Stimulated activated CD4-positive, alpha-beta T cell treated with anti-CD3 and anti-CD28 coated beads, Interleukin-4, amount 100 ng/mL, for 48 hours (primary cell): Measurements from ENCODE around the gene NTN1.

Source experiments
- DNase-seq, 2 donors: peaks; one replicate each; pipeline ENCODE4 v3.0.0-alpha.2; 2020; ENCODE audit warnings: low read depth in 2 of 2

NTN1 gene

DNA sequence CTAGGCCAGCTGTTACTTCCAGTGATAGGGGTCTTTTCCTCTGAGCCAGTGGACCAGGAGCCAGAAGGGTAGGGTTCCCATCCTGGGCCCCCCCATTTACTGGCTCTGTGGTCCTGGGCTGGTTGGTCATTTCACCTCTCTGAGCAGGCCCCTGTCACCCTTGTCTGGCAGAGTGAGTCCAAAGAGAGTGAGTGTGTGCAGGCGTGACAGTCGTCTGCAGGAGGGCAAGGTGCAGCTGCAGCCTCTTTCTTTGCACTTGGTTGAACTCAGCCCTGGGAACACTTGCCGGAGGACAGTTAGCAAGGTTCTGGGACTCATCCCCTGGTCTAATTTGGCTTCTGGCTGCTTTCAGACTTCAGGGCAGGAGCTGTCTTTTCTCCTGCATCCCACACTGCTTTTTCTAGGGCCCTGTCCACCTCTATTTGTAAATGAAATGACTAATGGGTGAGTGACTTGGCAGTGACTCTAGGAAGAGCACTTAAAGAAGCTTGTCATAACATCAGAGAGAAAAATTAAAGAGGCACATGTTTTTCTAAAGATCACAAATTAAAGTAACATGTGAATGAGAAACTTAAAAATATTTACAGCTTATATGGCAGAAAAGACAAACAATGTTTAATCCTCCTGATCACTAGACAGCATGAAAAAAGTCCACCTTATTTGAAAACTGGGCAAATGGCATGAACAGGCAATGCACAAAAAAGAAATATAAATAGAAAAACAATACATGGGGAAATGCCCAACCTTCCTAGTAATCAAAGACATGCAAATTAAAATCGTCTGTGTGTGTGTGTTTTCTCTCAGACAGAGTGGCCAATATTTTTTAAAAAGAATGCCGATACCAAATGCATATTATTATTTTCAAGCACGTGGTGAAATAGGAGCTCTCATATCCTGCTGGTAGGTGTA, 137.5 kb downstream of the NTN1 start:
- DNase-seq = no peak

DNA sequence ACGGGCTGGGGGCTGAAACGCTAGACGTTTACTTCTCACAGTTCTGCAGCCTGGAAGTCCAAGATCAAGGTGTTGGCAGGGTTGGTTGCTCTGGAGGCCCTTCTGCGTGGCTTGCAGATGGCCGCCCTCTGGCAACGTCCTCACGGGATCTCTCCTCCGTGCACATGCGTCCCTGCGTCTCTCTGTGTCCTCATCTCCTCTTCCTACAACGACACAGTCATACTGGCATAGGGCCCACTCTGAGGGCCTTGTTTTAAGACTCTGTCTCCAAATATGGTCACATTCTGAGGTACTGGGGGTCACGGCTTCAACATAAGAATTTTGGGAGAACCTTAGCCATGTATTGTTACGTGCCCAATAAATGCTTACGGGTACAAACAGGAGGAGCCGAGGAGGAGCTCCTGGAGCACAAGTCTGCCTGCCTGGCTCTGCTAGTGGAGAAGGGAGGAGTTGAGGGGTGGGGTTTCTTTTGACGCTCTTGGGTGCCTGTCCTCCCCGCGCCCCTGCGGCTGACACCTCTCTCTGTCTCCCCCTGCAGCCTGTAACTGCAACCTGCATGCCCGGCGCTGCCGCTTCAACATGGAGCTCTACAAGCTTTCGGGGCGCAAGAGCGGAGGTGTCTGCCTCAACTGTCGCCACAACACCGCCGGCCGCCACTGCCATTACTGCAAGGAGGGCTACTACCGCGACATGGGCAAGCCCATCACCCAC, 141.1 kb downstream of the NTN1 start:
- no peak for DNase-seq

DNA sequence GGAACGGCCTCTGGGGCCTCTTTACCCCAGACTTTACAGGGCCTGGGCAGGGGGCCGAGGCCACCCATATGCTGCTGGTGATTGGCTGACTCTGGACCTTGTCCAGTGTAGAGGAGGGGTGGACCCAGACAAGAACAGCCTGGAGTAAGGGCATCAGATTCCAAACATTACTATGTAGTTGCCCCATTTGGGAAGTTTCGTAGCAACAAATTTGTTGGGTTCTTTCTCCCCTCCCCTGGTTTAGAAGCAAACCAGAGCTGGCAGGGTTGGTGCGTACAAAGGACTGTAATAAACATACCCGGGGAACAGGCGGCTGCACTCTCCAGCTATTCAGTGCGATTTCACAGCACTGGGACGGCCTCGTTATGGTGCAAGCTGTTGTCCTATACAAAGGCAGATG, 145.5 kb downstream of the NTN1 start:
- DNase-seq = no peak

DNA sequence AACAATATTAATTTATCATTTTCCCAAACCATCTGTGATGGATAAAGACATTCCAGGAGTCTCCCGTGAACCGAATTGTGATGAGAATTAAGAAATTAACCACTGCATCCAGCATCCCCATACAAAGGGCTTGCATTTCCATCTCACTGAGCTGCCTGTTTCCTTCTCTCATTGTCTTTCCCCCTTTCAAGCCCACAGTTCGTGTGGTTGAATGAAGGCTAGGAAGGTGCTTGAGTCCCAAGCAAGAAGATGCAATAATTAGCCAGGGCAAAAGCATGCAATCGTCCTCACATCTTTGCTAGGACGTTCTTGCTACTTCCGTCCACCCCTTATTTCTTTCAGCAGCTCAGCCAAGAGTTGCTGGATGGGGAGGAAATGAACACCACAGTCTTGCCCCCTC, 146.1 kb downstream of the NTN1 start:
- DNase-seq = no peak

DNA sequence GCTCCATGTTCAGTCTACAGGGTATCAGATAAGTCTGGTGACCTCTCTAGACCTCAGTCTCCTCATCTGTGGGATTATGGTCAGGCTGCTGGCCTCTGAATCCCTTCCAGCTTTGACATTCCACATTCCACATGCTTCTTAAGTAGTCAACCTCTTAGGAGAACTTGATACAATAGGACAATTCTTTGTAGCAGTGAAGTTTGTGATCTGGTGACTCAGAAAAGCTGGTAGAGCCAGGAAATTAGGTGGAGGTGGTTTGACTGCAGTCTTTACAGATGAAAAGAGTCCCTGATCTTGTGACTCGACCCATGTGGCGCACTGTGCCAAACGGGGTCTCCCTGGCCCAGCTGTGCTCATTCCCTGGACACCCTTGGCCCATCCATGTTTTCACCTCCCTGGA, 147.8 kb downstream of the NTN1 start:
- no peak for DNase-seq

DNA sequence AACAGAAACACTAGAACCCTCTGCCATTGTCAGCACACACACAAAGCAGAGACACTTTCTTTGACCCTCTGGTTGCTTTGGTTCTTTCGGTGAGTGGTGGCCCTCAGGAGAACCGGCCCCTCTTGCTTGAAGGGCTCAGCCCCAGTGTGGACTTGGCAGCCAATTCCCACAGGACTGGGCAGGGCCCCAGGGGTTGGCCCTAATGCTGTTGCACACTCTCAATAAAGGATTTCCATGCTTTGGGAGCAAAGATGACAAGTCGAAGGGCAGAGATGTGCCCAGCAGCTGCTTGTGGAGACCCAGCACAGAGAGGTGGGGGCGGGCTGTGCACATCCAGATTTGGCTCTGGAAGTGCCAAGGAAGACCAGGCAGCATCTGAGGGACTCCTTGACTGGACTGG, 149.0 kb downstream of the NTN1 start:
- DNase-seq = no peak

DNA sequence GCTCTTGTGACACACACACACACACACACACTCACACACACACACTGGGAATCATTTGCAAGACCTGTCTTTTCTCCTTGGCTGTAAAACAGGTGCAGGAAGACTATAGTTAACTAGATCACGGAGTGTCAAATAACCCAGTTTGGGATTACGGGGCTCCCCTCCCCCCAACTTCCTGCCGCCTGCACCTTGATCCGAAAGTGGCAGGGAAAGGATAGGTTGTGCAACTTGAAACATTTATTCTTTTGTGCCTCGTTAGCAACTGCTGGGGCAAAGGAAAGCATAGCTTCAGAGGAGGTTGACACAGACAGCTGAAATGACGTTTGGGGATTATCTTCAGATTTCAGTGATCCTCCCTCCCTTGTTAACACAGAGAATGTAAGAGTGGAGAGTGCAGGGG, 149.5 kb downstream of the NTN1 start:
- DNase-seq = no peak

DNA sequence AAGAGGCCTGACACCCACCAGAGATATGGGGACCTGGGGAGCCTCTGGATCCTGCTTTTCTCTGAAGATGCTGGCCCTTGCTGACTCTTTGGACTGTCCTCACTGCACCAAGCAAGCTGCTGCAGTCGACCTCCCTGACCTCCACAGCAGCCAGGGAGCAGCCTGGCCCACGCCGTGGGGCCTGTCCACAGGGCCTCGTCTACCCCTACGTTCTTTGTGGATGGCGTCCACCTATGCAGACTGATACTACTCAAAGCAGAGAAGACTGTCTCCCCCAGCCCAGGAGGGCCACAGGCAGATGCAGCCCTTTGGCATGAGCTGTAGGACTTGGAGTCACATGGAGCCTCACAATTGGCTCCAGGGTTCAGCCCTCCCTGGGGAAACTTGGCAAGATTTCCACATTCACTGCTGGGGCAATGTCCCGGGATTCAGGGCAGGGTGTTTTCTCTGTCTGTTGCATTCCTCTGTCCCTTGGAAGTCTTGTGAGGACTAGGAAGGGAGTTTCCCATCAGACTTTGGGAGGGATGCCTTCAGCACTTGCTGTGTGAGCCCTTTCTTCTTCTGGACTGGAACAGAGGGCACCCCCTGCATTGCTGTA, 152.2 kb downstream of the NTN1 start:
- DNase-seq = no peak

DNA sequence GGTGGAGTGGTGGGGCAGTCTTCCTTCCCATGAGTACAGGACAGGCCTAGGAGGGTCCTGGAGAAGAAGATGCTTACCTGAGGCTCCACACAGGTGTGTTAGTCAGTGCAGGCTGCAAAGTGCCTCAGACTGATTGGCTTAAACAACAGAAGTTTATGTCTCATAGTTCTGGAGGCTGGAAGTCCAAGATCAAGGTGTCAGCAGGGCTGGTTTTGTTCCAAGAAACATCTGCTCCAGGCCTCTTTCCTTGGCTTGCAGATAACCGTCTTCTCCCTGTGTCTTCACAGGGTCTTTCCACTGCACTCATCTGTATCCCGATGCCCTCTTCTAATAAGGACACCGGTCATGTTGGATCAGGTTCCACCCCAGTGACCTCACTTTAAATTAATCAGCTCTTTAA, 153.0 kb downstream of the NTN1 start:
- no peak for DNase-seq

DNA sequence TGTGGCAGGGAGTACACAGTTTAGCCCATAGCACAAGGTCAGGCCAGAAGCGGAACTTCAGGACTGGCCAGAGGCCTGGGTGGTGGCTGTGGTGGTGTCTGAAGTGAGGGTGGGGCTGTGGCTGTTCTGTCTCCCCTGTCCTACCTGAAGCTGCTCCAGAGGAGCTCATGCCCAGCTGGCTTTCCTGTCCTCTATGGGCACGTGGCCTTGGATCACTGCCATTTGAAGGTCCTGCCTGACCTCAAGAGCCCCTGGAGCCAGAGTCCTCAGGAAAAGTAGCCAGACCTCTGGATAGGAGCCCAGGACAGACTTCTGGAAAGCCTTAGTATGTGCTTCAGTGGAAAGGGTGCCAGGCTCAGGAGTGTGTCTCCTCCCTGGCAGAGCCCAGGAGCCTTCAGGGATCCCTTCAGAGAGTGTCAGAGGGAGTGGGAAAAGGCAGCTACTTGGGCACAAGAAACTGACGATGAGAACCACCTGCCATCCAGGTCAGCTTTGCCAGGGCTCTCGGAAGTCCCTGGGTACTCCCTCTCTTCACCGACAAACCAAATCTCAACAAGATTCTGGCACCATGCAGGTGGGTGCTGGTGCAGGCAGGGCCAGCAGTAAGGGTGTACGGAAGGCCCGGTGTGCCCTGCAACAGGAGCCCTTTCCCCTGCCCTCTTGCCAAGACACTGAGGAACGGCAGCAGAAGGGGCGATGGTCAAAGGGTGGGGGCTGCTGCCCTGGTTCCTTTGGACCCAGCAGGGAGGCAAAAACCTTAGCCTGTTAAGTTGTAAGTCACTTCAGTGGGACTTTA, 153.7 kb downstream of the NTN1 start:
- no peak for DNase-seq

DNA sequence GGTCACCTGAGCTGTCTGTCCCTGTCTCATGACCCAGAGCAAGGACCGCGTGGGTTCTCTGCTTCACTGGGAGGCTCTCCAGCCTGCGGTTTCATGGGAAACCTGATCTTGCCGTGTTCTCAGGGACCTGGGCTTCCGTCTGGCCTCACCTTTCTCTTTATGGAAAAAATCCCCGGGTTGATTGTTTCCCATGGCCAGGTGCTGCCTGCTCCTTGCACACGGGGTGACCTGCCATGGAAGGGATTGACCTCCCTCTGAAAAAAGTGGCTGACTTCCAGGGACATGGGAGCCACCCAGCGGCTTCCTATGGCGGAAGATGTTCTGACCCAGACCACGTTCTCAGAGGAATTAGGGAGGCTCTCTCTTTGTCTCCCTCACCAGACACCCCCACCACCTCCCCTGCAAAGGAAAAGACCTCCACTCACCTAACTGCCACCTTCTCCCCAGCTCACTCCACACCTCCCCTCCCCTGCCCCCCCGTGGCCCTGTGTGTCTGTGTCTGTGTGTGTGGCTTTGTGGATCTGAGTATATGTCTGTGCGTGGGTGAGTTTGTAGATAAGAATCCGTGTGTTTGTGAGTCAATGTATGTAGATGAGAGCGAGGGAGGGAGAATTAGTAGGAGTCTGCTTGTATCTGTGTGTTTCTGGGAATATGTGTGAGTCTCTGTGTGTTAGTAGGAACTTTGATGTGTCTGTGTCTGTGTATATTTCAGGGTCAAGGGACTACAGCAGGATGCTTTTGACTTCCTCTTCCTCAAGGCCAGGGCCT, 154.6 kb downstream of the NTN1 start:
- DNase-seq = no peak

DNA sequence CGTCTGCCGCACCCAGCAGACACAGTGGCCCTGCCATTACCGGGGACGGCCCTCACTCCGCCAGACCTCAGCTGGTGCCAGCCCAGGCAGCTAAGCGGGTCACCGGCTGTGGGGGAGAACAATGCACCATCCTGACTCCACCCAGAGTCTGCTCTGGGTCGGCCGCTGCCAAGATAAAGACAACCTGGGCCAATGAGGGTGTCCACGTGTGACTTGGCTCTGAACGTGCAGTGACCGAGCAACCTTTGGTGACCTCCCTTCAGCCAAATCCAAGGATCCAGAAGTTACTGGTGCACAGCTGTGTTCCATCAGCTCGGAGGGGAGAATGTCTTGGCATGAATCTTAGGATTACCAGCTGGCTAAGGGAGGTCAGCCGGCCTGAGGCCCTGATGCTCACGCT, 155.9 kb downstream of the NTN1 start:
- no peak for DNase-seq

DNA sequence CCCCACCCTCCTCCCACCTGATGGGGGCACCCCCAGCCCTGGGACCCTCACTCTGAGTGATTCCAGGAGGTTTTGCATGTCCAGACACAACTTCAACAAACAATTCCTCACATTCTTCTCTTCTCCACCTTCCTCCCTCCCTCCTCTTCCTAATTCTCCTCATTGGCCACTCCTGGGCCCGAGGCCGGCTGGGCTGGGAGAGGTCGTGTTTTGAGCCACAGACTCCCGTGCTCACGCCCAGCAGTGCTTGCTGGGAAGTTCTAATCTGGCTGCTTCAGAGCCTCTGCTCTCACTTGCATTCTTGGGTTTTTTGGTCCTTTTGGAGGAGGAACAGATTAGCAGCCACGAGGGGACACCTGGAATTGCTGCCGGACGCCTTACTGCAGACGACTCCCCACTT, 157.0 kb downstream of the NTN1 start:
- DNase-seq = no peak

DNA sequence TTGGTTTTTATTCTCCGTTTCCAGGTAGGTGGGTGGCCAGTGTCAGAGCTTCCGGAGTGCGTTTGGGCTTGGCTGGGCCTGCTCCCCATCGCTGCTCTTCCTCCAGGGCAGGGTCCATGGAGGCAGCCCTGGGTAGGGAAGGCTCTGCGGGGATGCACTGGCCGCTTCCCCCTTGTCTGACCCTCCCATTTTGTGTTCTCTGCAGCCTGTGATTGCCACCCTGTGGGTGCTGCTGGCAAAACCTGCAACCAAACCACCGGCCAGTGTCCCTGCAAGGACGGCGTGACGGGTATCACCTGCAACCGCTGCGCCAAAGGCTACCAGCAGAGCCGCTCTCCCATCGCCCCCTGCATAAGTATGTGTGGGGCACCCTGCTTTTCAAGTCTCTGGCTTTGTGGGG, 158.3 kb downstream of the NTN1 start:
- no peak for DNase-seq

DNA sequence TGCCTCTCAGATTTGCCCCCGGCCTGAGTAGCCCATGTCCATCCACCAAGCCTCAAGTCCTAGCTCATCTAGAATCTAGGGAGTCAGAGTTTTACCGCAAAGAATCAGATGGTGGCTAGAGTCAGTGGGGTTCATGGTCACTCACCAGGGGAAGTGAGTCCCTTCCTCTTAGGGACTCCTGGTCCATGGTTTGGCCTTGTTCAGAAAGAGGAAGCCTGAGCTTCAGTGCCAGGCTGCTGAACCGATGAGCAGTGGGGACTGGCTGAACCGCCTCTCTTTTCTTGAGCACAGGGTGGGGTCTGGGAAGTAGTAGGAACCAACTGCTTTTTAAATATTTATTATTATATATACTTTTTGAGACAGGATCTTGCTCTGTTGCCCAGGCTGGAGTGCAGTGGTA, 160.3 kb downstream of the NTN1 start:
- no peak for DNase-seq

DNA sequence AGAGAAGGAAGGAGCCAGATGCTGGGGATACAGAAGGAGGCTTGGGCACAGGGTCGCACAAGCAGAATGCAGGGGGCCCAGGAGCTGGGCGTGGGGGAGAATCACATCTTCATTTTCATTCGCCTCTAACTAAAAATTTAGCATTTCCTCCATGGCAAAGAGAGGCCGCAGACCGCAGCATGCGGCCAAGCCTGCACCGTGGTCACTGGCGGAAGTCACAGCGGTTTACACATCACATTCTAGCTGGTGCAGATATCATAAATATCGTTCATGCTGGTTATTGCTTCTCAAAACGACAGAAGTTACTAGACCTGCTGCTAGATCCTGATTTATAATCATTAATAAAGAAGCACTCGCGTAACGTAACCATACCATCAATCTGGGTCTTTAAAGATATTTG, 162.0 kb downstream of the NTN1 start:
- DNase-seq = no peak

DNA sequence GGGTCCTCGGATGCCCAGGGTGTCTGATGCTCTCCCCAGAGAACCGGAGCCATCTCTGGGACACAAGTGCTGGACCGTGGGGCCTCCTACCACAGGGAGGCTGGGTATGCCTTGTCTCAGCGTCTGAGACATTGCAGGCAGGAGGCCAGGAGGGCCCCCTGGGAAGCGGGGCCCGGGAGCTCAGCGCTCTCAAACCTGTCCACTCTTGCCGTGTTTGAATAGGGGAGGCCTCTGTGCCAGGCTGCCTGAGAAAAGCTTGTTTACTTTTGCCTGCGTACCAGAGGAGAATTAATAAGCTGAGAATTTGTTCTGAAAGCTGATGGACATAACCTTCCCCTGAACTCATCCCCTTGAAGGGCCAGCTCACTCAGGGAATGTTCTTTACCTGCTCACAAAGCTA, 163.8 kb downstream of the NTN1 start:
- no peak for DNase-seq

DNA sequence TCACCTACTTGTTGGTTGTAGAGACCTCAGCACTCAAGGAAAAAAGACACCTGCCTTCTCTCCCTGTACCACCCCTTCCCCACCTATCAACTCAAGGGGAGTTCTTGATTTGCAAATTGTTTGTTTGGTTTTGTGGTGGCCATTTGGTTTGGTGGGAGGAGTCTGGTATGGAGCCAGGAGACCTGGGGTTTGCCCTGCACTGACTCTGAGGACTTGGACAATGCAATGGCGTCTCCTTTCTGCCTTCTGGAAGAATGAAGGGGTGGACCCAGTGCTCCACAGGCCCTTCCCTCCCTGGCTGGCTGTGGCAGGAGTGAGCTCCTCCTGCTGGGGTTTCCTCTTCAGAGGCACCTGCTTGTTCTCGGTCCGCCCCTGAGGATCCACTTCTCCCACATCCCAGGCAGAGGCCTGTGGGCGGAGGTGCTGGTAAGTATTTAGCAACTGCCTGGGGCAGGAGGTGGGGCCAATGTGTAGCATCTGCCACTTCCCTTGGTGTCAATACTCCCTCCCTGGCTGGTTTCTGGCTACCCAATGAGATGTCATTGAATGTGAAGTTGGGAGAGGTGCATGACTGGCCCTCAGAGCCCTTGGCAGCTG, 164.5 kb downstream of the NTN1 start:
- DNase-seq = no peak

DNA sequence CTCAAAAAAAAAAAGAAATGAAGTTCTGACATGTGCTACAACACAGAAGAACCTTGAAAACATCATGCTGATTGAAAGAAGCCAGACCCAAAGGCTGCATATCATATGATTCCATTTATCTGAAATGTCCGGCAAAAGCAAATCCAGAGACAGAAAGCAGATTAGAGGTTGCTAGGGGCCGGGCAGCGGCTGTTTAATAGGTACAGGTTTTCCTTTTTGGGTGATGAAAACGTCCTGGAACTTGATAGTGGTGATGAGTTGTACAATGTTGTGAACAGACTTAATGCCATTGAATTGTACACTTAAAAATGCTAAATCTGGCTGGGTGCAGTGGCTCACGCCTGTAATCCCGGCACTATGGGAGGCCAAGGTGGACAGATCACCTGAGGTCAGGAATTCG, 166.5 kb downstream of the NTN1 start:
- DNase-seq = no peak

DNA sequence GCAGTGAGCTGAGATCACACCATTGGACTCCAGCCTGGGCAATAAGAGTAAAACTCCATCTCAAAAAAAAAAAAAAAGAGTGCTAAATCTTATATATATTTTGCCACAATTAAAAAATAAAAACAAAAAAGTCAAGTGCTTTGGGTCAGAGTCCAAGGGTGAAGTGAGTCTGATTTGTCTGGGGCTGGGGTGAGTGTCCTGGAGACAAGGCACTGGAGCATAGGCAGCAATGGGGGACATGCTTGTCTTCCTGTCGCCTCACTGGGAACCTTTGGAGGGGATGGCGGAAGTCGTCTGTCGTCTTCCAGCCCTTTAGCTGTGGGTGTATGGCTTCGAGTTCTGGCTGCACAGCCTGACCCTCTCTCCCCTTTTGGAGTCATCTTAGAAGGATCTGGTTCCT, 167.1 kb downstream of the NTN1 start:
- no peak for DNase-seq

DNA sequence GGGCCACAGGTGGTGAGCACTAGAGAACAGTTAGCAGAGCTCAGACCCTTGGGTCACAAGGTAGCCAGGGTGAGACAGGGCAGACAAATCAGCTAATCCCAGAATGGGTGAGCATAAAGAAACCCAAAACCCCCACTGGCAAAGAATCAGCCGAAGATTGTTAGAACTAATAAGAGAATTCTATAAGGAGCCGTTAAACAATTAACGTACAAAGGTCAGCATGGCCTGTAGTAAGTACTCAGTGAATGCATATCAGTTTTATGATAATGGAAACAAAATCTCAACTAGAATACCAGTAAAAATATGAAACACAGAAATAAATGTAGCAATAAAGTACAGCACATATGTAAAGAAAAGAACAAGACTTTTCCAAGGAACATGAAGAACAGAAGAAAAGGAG, 168.6 kb downstream of the NTN1 start:
- DNase-seq = no peak
